HG02763 (cell line): ENCODE measurements around the gene POLR3K.

ENCODE experiments used
- ATAC-seq: cut with Tn5 transposase; IDR thresholded peaks from one replicate; pipeline ENCODE4 v1.9.1; 2021; ENCODE audit warnings: mild to moderate bottlenecking, moderate library complexity; ENCODE audit not compliant: unreplicated experiment

Gene POLR3K

DNA sequence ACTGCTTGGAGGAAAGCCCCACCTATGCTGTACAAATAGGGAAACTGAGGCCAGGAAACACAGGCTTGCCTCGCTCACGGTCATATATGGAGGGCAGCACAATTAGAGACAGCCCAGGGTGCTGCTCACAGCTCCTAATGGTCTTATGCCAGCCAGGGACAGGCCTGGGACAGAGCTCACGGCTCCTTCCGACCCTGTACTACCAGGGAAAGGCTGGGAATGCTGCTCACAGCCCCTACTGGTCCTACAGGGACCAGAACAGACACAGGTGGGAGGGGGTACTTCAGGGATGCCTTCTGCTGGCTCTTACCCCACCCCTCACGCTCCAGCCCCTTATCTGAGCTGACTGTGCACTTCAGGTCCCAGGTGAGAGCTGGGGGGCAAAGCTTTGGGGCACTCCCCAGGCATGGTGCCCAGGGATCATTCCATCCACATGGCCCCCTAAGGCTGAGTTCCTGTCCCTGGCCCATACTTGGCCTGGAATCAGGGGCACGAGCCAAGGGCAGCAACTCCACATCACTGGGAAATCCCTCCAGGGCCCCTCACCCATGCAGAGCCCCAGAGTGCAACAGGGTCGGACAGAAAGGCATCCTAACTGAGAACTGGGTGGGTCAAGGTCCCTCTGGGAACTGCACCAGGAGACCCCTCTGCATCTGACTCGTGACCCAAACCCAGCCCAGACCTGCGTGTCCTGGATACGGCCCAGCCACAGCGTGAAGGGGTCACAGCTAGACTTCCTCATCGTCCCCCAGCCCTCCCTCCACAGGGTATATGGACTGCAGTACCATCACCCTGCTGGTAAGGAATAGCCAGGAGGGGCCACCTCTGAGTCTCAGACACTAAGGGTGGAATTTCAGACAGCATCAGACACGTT lies 13.1 kb upstream of the POLR3K start:
- no peak for ATAC-seq

DNA sequence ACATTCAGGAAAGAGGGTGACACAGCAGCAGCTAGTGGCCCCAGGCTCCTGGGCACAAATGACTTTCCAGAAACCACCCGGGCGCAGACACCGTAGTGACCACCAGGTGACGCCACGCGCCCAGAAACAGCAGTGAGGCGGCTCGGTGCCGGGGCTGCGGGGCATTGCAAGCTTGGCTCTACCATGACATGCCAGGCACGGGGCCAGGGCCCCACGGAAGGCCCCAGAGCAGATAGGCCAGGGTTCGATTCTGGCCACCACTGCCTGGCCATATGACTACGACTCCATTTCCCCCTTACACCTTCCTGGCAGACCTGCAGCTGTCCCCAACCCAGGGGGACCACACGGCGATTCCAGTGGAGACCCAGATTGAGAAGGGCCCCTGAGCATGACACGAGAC lies 12.3 kb upstream of the POLR3K start:
- no peak for ATAC-seq

DNA sequence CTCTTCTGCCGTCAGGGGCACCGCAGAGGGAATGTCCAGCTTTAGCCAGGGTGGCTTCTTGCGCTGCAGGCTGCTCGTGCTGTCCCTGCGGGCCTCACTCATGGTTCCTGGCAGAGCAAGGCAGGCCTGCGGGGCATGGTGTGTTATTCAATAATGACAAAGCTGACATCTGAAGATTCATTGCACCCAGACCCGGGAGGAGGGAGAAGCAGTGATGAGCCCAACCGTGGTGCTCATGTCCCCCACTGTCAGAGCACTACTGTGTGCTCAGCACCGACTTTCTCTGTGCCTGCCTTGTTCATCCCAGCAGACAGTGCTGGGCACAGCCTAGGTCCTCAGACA lies 11.5 kb upstream of the POLR3K start:
- ATAC-seq = no peak

DNA sequence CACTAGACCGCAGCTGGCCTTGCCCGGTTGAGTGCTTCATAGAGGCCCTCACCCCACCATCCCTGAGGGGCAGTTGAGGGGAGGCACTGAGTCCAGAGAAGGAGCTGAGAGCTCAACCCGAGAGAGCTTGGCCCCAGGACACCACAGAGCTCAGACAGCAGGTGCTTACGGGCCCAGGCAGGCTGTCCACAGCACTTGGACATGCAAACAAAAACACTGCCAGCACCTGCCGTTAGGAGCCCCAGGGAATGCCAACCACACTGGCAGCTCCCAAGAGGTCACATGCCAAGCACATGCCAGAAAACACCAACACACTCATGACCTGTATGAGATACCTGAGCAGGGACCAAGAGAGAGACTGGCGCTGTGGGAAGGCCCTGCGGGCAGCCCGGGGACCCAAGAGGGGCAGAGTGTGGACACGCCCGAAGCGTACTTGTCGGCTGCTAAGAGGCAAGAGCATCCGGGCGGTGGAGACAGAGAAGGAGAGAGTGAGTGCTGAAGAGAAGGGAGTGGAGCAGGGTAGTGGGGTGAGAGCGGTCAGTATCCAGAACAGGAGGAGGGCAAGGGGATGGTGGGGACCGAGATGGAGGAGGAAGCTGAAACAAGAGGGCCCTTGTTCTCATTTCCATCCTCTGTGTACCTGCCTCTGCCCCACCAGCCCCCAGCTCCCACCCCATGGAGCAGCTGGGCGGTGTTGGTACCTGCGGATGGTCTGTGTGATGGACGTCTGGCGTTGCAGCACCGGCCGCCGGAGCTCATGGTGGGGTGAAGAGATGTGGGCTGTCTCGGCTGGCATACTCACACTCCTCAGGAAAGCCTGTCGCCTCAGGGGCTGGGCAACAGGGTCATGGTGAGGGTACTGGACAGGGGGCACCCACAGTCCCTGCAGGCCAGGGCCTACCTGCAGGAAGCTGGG lies 10.8 kb upstream of the POLR3K start:
- no peak for ATAC-seq

DNA sequence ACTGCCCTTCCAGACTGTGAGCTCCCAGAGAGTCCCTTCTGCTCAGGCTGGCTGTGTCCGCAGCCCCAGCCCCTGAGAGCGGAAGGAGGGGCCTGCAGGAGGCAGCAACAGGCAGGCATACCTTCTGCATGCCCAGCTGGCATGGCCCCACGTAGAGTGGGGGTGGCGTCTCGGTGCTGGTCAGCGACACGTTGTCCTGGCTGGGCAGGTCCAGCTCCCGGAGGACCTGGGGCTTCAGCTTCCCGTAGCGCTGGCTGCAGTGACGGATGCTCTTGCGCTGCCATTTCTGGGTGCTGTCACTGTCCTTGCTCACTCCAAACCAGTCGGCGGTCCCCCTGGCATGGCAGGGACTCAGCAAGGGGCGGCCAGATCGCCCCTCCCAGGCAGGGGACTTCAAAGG lies 10.1 kb upstream of the POLR3K start:
- no peak for ATAC-seq

DNA sequence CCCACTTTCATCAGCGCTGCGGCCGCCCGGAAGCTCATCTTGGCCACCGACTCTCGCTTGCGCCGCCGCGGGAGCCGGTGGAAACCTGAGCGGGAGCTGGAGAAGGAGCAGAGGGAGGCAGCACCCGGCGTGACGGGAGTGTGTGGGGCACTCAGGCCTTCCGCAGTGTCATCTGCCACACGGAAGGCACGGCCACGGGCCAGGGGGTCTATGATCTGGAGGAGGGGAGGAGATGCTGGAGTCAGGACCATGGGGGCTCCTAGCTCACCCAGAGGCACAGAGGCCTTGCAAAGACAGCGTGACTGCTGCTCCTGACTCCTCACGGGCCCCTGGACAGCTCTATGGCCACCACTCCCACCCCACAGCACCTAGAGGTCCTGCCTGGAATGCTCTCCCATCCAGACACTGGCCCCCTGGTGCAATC lies 9.6 kb upstream of the POLR3K start:
- no peak for ATAC-seq

DNA sequence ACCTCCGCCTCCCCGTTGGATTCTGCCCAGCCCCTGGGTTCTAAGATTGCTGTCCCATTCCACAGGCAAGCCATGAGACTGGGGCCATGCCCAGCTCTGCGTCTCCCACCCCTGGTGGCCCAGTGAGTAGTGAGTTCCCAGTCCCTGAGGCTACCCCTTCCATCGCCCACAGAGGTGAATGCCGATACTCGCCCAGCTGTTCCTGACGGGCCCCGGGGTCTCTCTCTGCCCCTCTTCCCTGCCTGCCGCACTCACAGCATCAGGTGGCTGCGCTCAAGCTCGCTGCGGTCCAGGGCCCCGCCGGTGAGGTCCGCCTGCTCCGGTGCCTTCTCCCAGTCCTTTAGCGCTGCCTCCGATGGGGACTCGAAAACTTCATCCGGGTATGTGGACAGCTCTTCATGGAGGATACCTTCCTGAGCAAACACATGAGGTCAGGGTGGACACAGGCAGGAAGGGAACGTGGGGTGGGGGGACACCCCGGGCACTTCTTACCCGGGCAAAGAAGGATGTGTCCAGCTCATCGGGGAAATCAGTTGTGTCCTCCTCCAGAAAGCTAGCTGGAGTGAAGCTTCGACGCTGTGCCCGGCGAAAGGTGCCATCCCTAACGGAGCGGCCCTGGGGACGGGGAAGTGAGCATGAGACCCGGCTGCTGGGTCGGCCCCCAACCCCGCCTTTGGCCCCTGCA lies 9.0 kb upstream of the POLR3K start:
- no peak for ATAC-seq

DNA sequence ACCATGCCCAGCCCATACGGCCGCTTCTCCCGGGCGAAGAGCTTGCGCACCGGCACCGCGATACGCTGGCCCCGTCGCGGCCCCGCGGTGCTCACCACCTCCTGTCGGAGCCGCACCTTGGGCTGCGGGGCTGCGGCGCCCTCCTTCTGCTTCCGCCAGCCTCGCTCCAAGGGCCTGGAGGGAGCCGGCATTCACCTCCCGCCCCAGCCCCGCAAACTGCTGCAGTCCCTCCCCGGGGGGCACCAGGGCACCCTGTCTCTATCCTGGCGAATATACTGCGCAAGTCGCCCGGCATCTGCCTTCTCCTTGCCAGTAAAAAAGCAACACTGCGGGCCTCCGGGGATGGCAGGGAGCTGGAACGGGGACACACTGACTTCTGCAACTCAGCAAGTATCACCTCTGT lies 8.5 kb upstream of the POLR3K start:
- ATAC-seq = no peak

DNA sequence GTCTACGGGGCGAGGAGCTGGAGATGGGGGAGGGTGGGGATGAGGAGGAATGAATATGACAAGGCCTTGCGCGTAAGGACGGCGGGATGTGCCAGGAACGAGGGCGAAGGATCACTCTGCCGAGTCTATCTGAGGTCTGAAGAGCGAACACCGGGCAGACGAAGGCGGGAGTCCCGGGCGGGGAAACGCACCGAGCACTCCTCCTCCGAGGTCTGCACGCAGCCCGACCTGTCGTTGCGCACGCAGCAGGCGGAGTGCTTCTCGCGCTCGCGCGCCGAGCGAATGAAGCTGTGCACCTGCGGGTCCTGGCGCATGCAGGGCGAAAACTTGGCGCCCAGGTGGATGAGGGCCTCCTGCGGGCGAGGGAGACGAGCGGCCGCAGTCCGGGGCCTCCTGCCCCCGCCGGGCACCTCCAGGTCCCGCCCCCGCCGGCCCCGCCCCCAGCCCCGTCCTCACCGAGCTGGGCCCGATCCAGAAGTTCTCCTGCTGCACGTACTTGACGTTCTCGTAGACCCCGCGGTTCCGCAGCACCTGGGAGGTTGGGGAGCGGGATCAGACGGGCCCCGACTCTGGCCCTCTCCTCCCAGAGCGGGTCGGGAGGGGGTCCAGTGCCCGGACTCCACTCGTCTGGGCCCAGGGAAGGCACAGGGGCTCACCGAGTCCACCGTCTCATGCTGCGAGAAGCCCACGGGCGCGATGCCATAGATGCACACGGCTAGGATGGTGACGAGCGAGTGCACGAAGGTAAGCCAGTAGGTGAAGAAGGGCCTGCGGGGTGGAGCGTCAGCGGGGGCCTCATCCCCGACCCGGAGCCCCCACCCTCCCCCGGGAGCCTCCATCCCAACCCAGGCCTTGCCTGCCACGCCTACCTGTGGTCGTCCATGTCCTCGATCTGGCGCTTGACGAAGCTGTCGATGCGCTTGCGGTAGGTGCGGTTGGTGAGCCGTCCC lies 7.8 kb upstream of the POLR3K start:
- ATAC-seq = no peak

DNA sequence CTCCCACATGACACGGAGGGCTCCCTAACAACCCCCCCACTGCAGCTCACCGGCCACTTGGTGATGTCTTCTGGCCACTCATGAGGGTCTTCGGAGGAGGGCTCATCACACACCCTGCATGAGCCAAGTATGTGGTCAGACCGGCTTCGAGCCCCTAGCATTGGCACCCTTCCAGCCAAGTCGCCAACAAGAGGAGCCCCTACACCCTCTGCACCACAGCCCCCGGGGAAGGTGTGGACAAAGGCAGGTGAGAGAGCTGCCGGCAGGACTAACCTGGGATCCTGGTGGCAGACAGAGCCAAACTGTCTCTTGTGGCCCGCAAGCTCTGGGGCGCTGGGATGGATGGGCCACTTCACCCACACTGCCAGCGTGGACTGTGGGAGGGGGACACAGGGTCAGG lies 6.8 kb upstream of the POLR3K start:
- no peak for ATAC-seq

DNA sequence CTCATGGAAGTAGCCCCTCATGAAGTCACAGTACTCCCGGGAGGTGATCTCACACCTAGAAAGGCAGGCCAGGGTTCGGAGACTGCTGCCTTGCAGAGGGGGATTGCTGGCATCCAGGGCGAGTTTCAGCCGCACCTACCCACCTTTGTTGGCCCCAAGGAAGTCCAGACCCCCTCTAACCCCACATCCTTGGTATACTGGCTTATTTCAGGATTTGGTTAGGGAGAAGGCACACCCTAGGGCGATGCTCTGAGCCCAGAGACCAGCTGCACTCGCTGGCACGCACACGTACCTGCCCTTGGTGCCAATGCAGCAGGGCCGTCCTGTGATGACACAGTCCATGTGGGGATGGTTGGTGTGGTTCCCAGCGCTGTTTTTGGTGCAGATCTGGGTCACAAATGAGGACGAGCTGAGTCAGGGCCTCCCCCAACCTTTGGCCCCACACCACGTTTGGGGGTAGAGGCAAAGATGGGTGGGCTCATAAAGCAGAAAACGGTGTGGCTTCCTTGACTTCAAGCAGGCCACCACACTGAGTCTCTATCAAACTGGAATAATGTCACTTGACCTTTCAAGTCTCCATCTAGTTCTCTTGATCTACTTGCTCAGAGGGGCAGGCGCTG lies 6.1 kb upstream of the POLR3K start:
- no peak for ATAC-seq

DNA sequence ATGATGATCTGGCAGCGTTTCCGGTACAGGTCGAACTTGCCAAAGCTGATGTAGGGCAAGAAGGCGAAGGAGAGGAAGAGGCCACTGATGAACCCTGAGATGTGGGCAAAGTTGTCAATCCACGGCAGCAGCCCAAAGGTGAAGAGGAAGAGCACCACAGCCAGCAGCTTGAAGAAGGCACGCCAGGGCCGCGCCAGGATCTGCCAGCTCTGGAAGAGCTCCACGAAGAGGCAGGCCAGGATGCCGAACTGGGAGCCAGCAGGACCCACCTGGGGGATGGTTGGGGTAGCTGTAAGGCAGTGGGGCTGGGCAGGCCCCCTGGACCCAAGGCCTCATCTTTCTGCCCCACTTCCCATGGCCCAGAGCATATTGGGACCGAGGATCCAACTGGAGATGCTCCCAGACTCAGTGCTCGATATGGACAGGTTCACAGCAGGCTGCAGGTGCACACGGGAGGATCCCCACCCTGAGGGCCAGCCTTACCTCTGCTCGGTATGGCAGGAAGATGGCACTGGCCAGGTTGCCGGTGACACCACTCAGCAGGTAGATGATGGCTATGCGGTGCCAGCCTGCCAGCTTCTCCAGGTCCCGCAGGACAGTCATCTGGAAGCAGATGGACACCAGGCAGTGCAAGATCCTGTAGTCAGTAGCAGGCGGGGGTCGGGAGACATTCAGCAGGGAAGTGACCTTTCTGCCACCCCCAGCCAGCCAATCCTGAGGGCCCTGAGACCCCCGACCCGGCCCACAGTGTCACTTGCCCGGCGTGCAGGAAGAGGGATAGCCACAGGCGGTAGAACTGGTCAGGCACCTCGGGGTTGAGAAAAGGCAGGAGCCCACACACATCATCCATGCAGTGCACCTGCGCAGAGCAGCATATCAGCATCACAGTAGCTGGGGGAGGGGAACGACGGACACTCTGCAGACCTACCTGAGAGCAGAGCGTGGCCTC lies 5.4 kb upstream of the POLR3K start:
- no peak for ATAC-seq

DNA sequence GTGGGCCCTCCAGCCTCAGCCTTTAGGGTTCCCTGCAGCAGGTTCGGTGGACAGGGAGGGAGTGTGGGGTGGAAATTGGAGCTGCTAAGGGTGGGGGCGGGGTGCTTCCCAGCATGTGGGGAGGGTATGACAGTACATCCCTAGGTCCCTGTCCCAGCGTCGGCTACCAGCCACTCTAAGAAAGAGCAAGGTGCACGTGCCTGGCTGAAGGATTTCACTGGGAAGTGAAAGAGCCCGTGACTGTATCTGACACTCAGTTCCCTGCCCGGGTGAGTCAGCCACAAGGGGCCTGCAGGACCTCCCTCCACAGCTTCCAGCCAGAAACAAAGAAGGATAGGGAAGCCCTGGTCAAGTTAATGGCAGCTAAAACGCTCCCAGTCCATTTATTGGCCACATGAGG lies 4.3 kb upstream of the POLR3K start:
- no peak for ATAC-seq

DNA sequence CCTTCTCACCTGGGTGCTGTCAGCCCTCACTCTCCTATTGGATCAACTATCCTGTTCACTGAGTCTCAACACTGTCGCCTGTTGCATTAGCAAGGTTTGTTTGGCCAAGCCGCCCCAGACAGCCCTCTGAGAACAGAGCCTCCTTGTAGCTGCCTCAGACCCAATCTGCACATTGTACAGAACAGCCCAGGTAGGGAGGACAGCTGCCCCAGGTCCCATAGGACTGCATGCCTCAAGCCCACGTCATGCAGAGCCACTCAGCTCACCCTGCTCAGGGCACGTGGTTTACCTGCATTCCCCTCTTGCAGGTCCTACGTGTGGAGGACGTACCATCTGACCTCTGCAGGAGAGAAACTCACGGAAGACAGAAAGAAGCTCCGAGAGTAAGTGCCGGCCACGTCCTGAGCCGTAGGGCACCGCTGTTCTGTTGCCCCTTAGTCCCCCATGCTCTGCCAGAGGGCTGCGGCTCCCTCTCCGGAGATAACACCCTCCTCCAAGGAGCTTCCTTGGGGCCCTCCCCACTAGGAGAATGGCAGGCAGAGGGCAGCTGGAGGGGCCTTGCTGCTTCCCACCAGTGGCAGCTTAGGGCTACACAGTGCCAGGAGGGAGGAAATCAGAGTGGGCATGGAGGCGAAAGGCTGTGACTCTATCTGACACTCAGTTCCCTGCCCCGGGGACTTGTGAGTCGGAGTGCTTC lies 3.0 kb upstream of the POLR3K start:
- no peak for ATAC-seq

DNA sequence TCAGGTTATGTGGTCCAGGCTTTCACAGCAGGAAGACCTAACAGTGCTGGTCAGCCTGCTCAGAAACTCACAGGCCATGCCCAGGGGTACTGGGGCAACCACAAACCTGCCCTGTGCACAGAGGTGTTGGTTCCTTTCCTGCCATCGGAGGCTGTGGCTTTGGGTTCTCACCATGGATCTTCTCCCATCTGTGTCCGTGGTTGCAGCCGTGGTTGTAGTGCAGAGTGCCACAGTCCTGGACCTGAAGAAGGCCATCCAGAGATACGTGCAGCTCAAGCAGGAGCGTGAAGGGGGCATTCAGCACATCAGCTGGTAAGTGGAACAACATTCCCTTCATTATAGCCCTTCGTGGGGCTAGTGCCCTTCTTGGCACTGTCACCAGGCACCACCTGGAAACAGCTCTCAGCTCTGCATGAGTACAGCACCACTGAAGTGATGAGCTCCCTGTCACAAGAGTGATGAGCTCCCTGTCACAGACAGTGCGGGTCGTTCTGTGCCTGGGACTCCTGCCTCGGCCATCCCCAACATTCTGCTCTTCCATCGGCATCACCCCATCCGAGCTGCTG lies 2.2 kb upstream of the POLR3K start:
- ATAC-seq = no peak

DNA sequence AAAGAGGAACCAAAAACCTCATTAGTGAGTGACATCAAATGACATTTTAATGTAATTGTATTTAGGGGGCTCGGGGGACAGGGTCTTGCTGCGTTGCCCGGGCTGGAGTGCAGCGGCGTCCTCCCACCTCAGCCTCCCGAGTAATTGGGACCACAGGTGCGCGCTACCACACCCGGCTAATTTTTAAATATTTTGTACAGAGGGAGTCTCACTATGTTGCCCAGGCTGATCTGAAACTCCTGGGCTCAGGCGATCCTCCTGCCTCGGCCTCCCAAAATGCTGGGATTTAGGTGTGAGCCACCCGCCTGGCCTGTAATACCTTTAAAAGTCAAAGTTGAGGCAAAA lies 801 bp upstream of the POLR3K start:
- no peak for ATAC-seq

DNA sequence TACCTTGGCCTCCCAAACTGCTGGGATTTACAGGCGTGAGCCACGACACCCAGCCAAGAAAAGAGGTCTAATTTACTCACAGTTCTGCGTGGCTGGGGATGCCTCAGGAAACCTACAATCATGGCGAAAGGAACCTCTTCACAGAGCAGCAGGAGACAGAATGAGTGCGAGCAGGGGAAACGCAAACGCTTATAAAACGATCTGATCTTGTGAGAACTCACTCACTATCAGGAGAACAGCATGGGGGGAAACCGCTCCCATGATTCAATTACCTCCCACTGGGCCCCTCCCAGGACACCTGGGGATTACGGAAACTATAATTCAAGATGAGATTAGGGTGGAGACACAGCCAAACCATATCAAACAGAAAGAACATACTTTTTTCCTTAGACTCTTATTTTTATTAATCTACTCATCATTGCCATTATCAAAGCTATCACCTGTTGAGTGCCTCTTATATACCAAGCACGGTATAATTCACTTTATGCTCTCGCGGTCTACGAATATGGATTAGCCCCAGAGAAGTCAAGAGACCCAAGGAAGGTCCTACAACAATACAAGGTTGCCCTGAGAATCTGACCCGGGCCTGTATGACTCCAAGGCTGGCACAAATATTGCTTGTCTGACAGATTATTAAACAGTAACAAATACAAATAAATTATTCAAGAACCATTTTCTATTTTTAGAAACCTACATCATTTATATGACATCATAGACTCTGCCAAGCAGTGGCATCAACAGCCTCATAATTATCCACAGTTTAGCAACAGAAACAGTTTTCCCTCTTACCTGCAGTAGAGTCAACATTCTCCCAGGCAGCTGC lies 2.4 kb downstream of the POLR3K start:
- ATAC-seq = no peak
